HL-60 (cell line): Measurements from ENCODE around the gene ANKFN1.

ENCODE experiments used
- GABPA ChIP-seq: IDR thresholded peaks from 2 replicates; pipeline ENCODE4 v1.6.1; 2012; ENCODE audit warnings: low read depth
- POLR2AphosphoS5 ChIP-seq: IDR thresholded peaks from 2 replicates; pipeline ENCODE4 v1.6.1; 2012; ENCODE audit warnings: low read depth
- SPI1 ChIP-seq: IDR thresholded peaks from 2 replicates; pipeline ENCODE4 v1.6.1; 2012; ENCODE audit warnings: low read depth, mild to moderate bottlenecking, borderline replicate concordance
- TF ChIP-seq, protein P1 (sequence below): IDR thresholded peaks from one replicate; pipeline ENCODE4 v1.5.1; 2011; ENCODE audit warnings: low read length, control low read depth, inconsistent platforms; ENCODE audit not compliant: insufficient read depth
- TF ChIP-seq, protein P2 (sequence below): IDR thresholded peaks from 2 replicates; pipeline ENCODE4 v1.6.1; 2012; ENCODE audit warnings: low read depth; ENCODE audit not compliant: insufficient replicate concordance

DNA sequence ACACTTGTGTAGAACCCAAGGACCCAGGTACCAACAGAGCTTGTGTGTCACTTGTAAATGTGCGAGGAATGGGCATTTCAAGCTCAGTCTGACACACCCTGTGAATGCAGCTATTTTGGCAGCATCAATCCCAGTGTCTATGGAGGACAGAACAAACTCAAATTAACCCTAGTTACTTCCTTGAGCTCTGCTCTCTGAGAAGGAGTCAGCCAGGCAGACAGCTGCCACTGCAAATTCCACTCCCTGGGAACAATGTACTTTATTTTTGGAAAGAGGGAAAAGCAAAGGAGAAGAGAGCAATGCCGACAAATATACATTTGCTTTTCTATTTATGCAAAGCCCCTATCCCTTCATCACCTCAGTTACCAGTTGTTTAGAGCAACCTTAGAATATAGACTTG lies 391.8 kb downstream of the ANKFN1 start:
- TF ChIP-seq, protein P1, sequence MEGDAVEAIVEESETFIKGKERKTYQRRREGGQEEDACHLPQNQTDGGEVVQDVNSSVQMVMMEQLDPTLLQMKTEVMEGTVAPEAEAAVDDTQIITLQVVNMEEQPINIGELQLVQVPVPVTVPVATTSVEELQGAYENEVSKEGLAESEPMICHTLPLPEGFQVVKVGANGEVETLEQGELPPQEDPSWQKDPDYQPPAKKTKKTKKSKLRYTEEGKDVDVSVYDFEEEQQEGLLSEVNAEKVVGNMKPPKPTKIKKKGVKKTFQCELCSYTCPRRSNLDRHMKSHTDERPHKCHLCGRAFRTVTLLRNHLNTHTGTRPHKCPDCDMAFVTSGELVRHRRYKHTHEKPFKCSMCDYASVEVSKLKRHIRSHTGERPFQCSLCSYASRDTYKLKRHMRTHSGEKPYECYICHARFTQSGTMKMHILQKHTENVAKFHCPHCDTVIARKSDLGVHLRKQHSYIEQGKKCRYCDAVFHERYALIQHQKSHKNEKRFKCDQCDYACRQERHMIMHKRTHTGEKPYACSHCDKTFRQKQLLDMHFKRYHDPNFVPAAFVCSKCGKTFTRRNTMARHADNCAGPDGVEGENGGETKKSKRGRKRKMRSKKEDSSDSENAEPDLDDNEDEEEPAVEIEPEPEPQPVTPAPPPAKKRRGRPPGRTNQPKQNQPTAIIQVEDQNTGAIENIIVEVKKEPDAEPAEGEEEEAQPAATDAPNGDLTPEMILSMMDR, result no peak
- TF ChIP-seq POLR2AphosphoS5 (no peak), SPI1 (no peak), GABPA (no peak)
- TF ChIP-seq, protein P2, sequence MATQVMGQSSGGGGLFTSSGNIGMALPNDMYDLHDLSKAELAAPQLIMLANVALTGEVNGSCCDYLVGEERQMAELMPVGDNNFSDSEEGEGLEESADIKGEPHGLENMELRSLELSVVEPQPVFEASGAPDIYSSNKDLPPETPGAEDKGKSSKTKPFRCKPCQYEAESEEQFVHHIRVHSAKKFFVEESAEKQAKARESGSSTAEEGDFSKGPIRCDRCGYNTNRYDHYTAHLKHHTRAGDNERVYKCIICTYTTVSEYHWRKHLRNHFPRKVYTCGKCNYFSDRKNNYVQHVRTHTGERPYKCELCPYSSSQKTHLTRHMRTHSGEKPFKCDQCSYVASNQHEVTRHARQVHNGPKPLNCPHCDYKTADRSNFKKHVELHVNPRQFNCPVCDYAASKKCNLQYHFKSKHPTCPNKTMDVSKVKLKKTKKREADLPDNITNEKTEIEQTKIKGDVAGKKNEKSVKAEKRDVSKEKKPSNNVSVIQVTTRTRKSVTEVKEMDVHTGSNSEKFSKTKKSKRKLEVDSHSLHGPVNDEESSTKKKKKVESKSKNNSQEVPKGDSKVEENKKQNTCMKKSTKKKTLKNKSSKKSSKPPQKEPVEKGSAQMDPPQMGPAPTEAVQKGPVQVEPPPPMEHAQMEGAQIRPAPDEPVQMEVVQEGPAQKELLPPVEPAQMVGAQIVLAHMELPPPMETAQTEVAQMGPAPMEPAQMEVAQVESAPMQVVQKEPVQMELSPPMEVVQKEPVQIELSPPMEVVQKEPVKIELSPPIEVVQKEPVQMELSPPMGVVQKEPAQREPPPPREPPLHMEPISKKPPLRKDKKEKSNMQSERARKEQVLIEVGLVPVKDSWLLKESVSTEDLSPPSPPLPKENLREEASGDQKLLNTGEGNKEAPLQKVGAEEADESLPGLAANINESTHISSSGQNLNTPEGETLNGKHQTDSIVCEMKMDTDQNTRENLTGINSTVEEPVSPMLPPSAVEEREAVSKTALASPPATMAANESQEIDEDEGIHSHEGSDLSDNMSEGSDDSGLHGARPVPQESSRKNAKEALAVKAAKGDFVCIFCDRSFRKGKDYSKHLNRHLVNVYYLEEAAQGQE, result no peak
